Forelimb muscle (tissue), 1 donor: ENCODE measurements around the gene MBD3. TPM values are rescaled to one million over a fixed set of nuclear protein-coding genes. Genes with fewer than 3 reads are reported as not detected.
A peak's percentile ranks its signal among the peaks of the same experiment; 100 is the strongest.

ENCODE experiments used
- DNase-seq: peaks from one replicate; pipeline ENCODE4 v3.0.0-alpha.2; 2013; ENCODE audit warnings: low read depth
- polyA plus RNA-seq: library from polyadenylated mRNA; unstranded; fragments of 120-200 nt; gene quantifications from one replicate; pipeline ENCODE4 v1.2.1, GENCODE V29; 2013; ENCODE audit not compliant: insufficient read length

Gene MBD3
- polyA plus RNA-seq, 1 donor = 62.6 TPM

GRCh38 chr19:1599460-1599846 is 6.8 kb upstream of the MBD3 start:
- DNase-seq = no peak

- DNase-seq = no peak
Observed at GRCh38 chr19:1598777-1599459, 6.3 kb upstream of the MBD3 start.

- DNase-seq = no peak
Observed at GRCh38 chr19:1593501-1593772, 772 bp upstream of the MBD3 start.

GRCh38 chr19:1592024-1592754 is 476 bp downstream of the MBD3 start:
- peak; percentile 65 for DNase-seq

- DNase-seq = no peak
Observed at GRCh38 chr19:1591421-1592023, 1.1 kb downstream of the MBD3 start.

GRCh38 chr19:1590641-1591397 is 1.8 kb downstream of the MBD3 start:
- no peak for DNase-seq

GRCh38 chr19:1587872-1588271 is 4.8 kb downstream of the MBD3 start:
- DNase-seq = no peak

GRCh38 chr19:1585243-1585580 is 7.5 kb downstream of the MBD3 start:
- no peak for DNase-seq

- DNase-seq = no peak
Observed at GRCh38 chr19:1584500-1585242, 8.0 kb downstream of the MBD3 start.

- DNase-seq = no peak
Observed at GRCh38 chr19:1582201-1582600, 10.5 kb downstream of the MBD3 start.

- no peak for DNase-seq
Observed at GRCh38 chr19:1580957-1581356, 11.7 kb downstream of the MBD3 start.

GRCh38 chr19:1580382-1580781 is 12.3 kb downstream of the MBD3 start:
- DNase-seq = no peak

GRCh38 chr19:1579222-1579621 is 13.4 kb downstream of the MBD3 start:
- DNase-seq = no peak

- DNase-seq = no peak
Observed at GRCh38 chr19:1577929-1578618, 14.6 kb downstream of the MBD3 start.

- DNase-seq = no peak
Observed at GRCh38 chr19:1577090-1577928, 15.4 kb downstream of the MBD3 start.

- no peak for DNase-seq
Observed at GRCh38 chr19:1576242-1577089, 16.2 kb downstream of the MBD3 start.

GRCh38 chr19:1575323-1576241 is 17.1 kb downstream of the MBD3 start:
- no peak for DNase-seq

GRCh38 chr19:1574354-1575136 is 18.1 kb downstream of the MBD3 start:
- no peak for DNase-seq
